Ishikawa (cell line): Measurements from ENCODE around the gene SLC25A27.

Experiments used
- CEBPB ChIP-seq: IDR thresholded peaks from 2 replicates; pipeline ENCODE4 v1.6.1; 2012
- CREB1 ChIP-seq: IDR thresholded peaks from 2 replicates; pipeline ENCODE4 v1.6.1; 2012; ENCODE audit warnings: low read depth
- EGR1 ChIP-seq: IDR thresholded peaks from 2 replicates; pipeline ENCODE4 v1.6.1; 2012
- EP300 ChIP-seq: IDR thresholded peaks from 2 replicates; pipeline ENCODE4 v1.6.1; 2012; ENCODE audit warnings: borderline replicate concordance
- FOXM1 ChIP-seq: IDR thresholded peaks from 2 replicates; pipeline ENCODE4 v1.6.1; 2012; ENCODE audit warnings: low read depth, borderline replicate concordance
- NFIC ChIP-seq: IDR thresholded peaks from 2 replicates; pipeline ENCODE4 v1.6.1; 2012
- RAD21 ChIP-seq: IDR thresholded peaks from 2 replicates; pipeline ENCODE4 v1.6.1; 2012; ENCODE audit warnings: low read depth
- TAF1 ChIP-seq: IDR thresholded peaks from 2 replicates; pipeline ENCODE4 v1.6.1; 2012; ENCODE audit warnings: low read depth, mild to moderate bottlenecking
- TCF12 ChIP-seq: IDR thresholded peaks from 2 replicates; pipeline ENCODE4 v1.6.1; 2012; ENCODE audit warnings: low read depth
- TEAD4 ChIP-seq: IDR thresholded peaks from 2 replicates; pipeline ENCODE4 v1.6.1; 2012
- YY1 ChIP-seq: IDR thresholded peaks from 2 replicates; pipeline ENCODE4 v1.6.1; 2012; ENCODE audit warnings: low read depth
- ZBTB7A ChIP-seq: IDR thresholded peaks from 2 replicates; pipeline ENCODE4 v1.6.1; 2012; ENCODE audit warnings: low read depth
- TF ChIP-seq, protein P1 (sequence below): IDR thresholded peaks from 2 replicates; pipeline ENCODE4 v1.6.1; 2012
- TF ChIP-seq, protein P2 (sequence below): IDR thresholded peaks from 2 replicates; pipeline ENCODE4 v1.6.1; 2012
- TF ChIP-seq, protein P3 (sequence below): IDR thresholded peaks from 2 replicates; pipeline ENCODE4 v1.6.1; 2012; ENCODE audit warnings: low read depth, mild to moderate bottlenecking

Gene SLC25A27

DNA sequence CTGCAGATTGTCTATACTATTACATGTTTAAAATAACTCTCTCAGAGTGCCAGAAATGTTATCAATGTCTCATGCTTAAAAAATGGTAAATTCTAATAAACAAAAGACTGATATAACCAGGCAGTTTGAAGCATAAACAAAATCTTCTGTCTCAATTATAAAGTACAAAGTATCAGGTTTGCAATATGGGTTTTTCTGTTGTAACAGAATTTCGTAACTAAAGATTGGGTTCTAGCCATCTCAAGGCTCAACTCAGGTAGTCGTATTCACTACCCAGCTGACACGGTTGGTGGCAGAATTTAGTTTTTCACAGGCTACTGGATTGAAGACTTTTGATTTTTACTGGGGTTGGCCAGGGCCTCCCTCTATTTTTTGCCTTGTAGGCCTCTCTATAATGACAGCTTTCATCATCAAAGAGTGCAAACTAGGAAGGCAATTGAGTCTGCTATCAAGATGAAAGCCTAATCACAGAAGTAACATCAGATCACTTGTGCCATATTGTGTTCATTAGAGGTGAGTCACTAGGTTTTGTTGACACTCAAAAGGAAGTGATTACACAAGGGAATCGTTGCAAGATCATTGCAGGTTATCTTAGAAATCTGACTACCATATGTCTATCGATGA lies 3.8 kb upstream of the SLC25A27 start:
- TF ChIP-seq YY1 (no peak), RAD21 (no peak), FOXM1 (no peak), TEAD4 (no peak), CEBPB (no peak), EP300 (no peak), TAF1 (no peak), ZBTB7A (no peak)
- TF ChIP-seq, protein P1, sequence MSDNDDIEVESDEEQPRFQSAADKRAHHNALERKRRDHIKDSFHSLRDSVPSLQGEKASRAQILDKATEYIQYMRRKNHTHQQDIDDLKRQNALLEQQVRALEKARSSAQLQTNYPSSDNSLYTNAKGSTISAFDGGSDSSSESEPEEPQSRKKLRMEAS: no peak
- TF ChIP-seq, protein P2, sequence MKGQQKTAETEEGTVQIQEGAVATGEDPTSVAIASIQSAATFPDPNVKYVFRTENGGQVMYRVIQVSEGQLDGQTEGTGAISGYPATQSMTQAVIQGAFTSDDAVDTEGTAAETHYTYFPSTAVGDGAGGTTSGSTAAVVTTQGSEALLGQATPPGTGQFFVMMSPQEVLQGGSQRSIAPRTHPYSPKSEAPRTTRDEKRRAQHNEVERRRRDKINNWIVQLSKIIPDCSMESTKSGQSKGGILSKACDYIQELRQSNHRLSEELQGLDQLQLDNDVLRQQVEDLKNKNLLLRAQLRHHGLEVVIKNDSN: no peak
- TF ChIP-seq, protein P3, sequence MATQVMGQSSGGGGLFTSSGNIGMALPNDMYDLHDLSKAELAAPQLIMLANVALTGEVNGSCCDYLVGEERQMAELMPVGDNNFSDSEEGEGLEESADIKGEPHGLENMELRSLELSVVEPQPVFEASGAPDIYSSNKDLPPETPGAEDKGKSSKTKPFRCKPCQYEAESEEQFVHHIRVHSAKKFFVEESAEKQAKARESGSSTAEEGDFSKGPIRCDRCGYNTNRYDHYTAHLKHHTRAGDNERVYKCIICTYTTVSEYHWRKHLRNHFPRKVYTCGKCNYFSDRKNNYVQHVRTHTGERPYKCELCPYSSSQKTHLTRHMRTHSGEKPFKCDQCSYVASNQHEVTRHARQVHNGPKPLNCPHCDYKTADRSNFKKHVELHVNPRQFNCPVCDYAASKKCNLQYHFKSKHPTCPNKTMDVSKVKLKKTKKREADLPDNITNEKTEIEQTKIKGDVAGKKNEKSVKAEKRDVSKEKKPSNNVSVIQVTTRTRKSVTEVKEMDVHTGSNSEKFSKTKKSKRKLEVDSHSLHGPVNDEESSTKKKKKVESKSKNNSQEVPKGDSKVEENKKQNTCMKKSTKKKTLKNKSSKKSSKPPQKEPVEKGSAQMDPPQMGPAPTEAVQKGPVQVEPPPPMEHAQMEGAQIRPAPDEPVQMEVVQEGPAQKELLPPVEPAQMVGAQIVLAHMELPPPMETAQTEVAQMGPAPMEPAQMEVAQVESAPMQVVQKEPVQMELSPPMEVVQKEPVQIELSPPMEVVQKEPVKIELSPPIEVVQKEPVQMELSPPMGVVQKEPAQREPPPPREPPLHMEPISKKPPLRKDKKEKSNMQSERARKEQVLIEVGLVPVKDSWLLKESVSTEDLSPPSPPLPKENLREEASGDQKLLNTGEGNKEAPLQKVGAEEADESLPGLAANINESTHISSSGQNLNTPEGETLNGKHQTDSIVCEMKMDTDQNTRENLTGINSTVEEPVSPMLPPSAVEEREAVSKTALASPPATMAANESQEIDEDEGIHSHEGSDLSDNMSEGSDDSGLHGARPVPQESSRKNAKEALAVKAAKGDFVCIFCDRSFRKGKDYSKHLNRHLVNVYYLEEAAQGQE: no peak

DNA sequence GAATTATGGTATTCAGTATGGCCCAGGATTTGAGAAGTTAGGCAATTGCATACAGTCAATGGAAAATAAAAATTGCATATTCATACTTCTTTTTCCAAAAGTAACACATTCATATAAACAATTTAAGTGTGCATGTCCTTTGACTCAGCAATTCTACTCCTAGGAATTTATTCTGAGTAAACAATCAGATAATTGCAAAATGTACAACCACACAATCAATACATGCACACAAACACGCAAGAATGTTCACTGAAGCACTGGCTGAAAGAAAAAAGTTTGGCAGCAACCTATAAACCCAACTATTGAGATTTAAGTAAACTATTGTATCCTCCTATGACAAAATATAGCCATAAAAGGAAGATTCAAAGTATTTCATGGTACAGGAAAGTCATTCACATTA lies 1.8 kb upstream of the SLC25A27 start:
- TF ChIP-seq CEBPB (no peak), ZBTB7A (no peak), TEAD4 (no peak), EGR1 (no peak), CREB1 (no peak), YY1 (no peak), RAD21 (no peak), TCF12 (no peak), TAF1 (no peak), NFIC (no peak), FOXM1 (no peak)
- TF ChIP-seq, protein P3: no peak
- TF ChIP-seq, protein P1: no peak
- TF ChIP-seq, protein P2: no peak

DNA sequence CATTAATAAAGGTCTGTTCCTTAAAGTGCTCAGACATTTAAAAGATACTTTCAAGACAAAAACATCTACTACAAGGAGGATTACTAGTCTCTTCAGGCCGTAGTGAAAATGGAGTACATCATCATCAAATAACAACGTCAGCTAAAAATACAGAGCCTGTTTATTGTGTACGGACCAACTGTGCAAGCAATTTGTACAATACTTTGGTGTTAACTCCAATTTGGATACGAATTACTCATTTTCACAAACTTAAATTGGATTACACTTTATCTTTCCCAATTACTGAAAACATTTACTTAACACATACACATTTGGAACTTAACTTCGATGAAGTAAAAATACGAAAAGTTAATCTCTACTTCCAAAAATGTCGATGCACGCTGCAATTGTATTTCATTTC lies 959 bp upstream of the SLC25A27 start:
- no peak for TF ChIP-seq EGR1
- TF ChIP-seq, protein P2: no peak
- no peak for TF ChIP-seq RAD21
- TF ChIP-seq, protein P3: no peak
- TF ChIP-seq ZBTB7A: no peak
- TF ChIP-seq CREB1: no peak
- no peak for TF ChIP-seq FOXM1
- no peak for TF ChIP-seq EP300
- no peak for TF ChIP-seq TAF1
- no peak for TF ChIP-seq NFIC
- TF ChIP-seq YY1: no peak
- TF ChIP-seq, protein P1: no peak
- TF ChIP-seq TCF12: no peak
- TF ChIP-seq CEBPB: no peak
- no peak for TF ChIP-seq TEAD4

DNA sequence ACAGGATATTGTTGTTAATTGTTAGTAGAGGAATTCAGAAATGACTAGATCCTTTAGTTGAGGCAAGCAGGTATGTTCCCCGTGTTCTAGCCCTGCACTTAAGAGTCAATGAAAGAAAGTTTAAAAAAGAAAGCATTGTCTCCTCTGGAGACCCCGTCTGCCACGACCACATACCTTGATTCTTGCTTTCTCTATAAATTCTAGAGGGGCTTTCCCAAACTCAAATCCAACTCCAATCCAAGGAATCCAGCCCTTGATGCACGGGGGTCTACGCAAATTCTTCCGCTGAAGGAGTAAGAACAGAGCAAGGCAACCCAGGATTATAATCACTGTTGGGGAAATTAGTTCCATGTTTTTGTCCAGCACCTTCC lies 558 bp upstream of the SLC25A27 start:
- TF ChIP-seq EGR1: no peak
- no peak for TF ChIP-seq TEAD4
- no peak for TF ChIP-seq CEBPB
- TF ChIP-seq TCF12: no peak
- TF ChIP-seq, protein P2: no peak
- TF ChIP-seq TAF1: no peak
- TF ChIP-seq, protein P1: no peak
- TF ChIP-seq NFIC: no peak
- no peak for TF ChIP-seq FOXM1
- no peak for TF ChIP-seq RAD21
- no peak for TF ChIP-seq CREB1
- no peak; the same call in 1 of the 2 replicates for TF ChIP-seq ZBTB7A
- TF ChIP-seq YY1: no peak
- TF ChIP-seq, protein P3: no peak
